Activated T-helper 9 cell treated with anti-CD3 and anti-CD28 coated beads, Interleukin-2, amount 50 U/mL, for 16 hours (primary cell): ENCODE data around the gene FYB1.
"Not testable (repeated sequence)": the region's sequence is repeated elsewhere in the genome, so short reads cannot be mapped to it uniquely, and the experiment has no call there.

Experiments used
- DNase-seq: peaks from one replicate; pipeline ENCODE4 v3.0.0-alpha.2; 2020; ENCODE audit warnings: low read depth

FYB1 gene

GRCh38 chr5:39226100-39226451, 6.7 kb upstream of the FYB1 start:
- DNase-seq: no peak

GRCh38 chr5:39225405-39226099, 6.2 kb upstream of the FYB1 start:
- DNase-seq: no peak

- DNase-seq: no peak
Observed at GRCh38 chr5:39224196-39224761, 4.9 kb upstream of the FYB1 start.

GRCh38 chr5:39223565-39224156, 4.3 kb upstream of the FYB1 start:
- no peak for DNase-seq

- not testable (repeated sequence) for DNase-seq
Observed at GRCh38 chr5:39221671-39222070, 2.3 kb upstream of the FYB1 start.

- no peak for DNase-seq
Observed at GRCh38 chr5:39220280-39221030, 1.1 kb upstream of the FYB1 start.

- DNase-seq: no peak
Observed at GRCh38 chr5:39218482-39219402, 621 bp downstream of the FYB1 start.

GRCh38 chr5:39217365-39218281, 1.7 kb downstream of the FYB1 start:
- no peak for DNase-seq

- no peak for DNase-seq
Observed at GRCh38 chr5:39216631-39217030, 2.7 kb downstream of the FYB1 start.

- no peak for DNase-seq
Observed at GRCh38 chr5:39215857-39216256, 3.5 kb downstream of the FYB1 start.

GRCh38 chr5:39214912-39215709, 4.3 kb downstream of the FYB1 start:
- DNase-seq: no peak

- no peak for DNase-seq
Observed at GRCh38 chr5:39213447-39214207, 5.7 kb downstream of the FYB1 start.

- no peak for DNase-seq
Observed at GRCh38 chr5:39211773-39212172, 7.6 kb downstream of the FYB1 start.

- DNase-seq: peak; percentile 60
Observed at GRCh38 chr5:39209924-39210323, 9.4 kb downstream of the FYB1 start.

- no peak for DNase-seq
Observed at GRCh38 chr5:39208471-39208870, 10.9 kb downstream of the FYB1 start.

- no peak for DNase-seq
Observed at GRCh38 chr5:39207345-39208045, 11.9 kb downstream of the FYB1 start.

- no peak for DNase-seq
Observed at GRCh38 chr5:39206630-39207321, 12.6 kb downstream of the FYB1 start.

- DNase-seq: no peak
Observed at GRCh38 chr5:39205550-39205949, 13.8 kb downstream of the FYB1 start.
